KMS-11 (cell line): ENCODE results near the gene CACNA1E.
"Not testable (repeated sequence)": the region's sequence is repeated elsewhere in the genome, so short reads cannot be mapped to it uniquely, and the experiment has no call there.

Source experiments
- H2AFZ ChIP-seq: fragments of 200-600 bp; sonication (generic); 2 replicates; pipeline ENCODE4 v1.6.1; 2016; ENCODE audit warnings: antibody characterized with exemption, mixed run types, low read depth
- H3K27ac ChIP-seq: fragments of 200-600 bp; sonication (generic); 2 replicates; pipeline ENCODE4 v1.6.1; 2016; ENCODE audit warnings: mild to moderate bottlenecking, mixed run types
- H3K27me3 ChIP-seq: fragments of 200-600 bp; sonication (generic); 2 replicates; pipeline ENCODE4 v1.6.1; 2017; ENCODE audit warnings: mild to moderate bottlenecking, low read depth, mixed run types, moderate library complexity; ENCODE audit not compliant: insufficient read depth
- H3K36me3 ChIP-seq: fragments of 200-600 bp; sonication (generic); 2 replicates; pipeline ENCODE4 v1.6.1; 2017; ENCODE audit warnings: mild to moderate bottlenecking, mixed run types; ENCODE audit not compliant: insufficient read depth
- H3K4me1 ChIP-seq: fragments of 200-600 bp; sonication (generic); 2 replicates; pipeline ENCODE4 v1.6.1; 2016; ENCODE audit warnings: mild to moderate bottlenecking, low read depth, mixed run types; ENCODE audit not compliant: poor library complexity, severe bottlenecking
- H3K4me2 ChIP-seq: fragments of 200-600 bp; sonication (generic); 2 replicates; pipeline ENCODE4 v1.7.0; 2016; ENCODE audit warnings: mild to moderate bottlenecking, mixed run types
- H3K4me3 ChIP-seq: fragments of 200-600 bp; sonication (generic); IDR thresholded peaks from 2 replicates; pipeline ENCODE4 v1.6.1; 2017; ENCODE audit warnings: low read depth, low read length, mixed read lengths; ENCODE audit not compliant: insufficient read depth
- H3K79me2 ChIP-seq: fragments of 200-600 bp; sonication (generic); 2 replicates; pipeline ENCODE4 v1.6.1; 2016; ENCODE audit warnings: low read depth, mixed run types; ENCODE audit not compliant: insufficient read depth
- H3K9ac ChIP-seq: fragments of 200-600 bp; sonication (generic); 2 replicates; pipeline ENCODE4 v1.6.1; 2016; ENCODE audit warnings: mild to moderate bottlenecking, mixed run types
- H4K20me1 ChIP-seq: fragments of 200-600 bp; sonication (generic); 2 replicates; pipeline ENCODE4 v1.6.1; 2016; ENCODE audit warnings: mild to moderate bottlenecking, mixed run types; ENCODE audit not compliant: insufficient read depth
- CTCF ChIP-seq: fragments of 200-600 bp; sonication (generic); conservative IDR thresholded peaks from 2 replicates; pipeline ENCODE4 v1.6.1; 2017; ENCODE audit warnings: low read depth, mild to moderate bottlenecking, antibody characterized with exemption, low read length, moderate library complexity, mixed read lengths

CACNA1E gene

DNA sequence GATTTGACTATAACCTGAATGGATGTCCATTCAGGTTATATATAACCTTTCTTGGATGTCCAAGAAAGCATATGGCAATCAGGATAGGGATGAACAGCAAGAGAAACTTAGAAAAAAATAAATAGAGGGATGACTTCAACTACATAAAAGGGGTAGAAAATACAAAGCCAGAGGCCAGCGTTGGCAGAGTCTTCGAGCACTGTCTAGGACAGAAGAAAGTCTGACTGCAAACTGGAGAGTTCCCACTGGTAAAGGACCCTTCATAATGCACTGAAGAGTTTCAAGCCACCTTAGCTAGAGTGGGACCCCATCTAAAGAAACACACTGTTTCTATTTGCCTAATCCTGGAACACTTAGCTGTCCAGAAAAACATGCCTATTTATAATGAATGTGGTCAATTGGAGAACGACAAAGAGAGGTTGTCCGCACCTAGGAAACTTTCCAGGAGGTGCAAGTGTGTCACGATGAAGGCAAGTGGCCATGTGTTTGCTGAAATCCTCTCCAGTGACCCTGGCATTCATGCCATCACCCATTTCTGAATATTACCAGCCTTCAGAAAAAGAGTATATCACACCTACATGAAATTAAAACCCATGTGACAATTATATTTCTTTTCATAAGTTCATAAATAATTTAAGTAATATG is 362.8 kb downstream of the CACNA1E start:
- H4K20me1 ChIP-seq = no peaks in the 10 kb centered on the region
- no peaks in the 10 kb centered on the region for H3K36me3 ChIP-seq
- H3K79me2 ChIP-seq = no peaks in the 10 kb centered on the region
- no peaks in the 10 kb centered on the region for H3K4me1 ChIP-seq
- no peak overlapping the region for H3K9ac ChIP-seq
- no peak overlapping the region for H3K27ac ChIP-seq
- H3K4me2 ChIP-seq = no peak overlapping the region
- TF ChIP-seq CTCF = no peak
- no peak overlapping the region for H3K4me3 ChIP-seq
- no peak overlapping the region for H2AFZ ChIP-seq
- H3K27me3 ChIP-seq = no peaks in the 10 kb centered on the region

- Histone ChIP-seq H2AFZ (no peak overlapping the region), H4K20me1 (no peaks in the 10 kb centered on the region), H3K9ac (no peak overlapping the region), H3K27me3 (no peaks in the 10 kb centered on the region), H3K36me3 (no peaks in the 10 kb centered on the region), H3K4me1 (no peaks in the 10 kb centered on the region), H3K27ac (no peak overlapping the region), H3K4me2 (no peak overlapping the region), H3K79me2 (no peaks in the 10 kb centered on the region), H3K4me3 (no peak overlapping the region)
- no peak for TF ChIP-seq CTCF
Measured at GRCh38 chr1:181846681-181847080, 363.4 kb downstream of the CACNA1E start.

- H3K79me2 ChIP-seq = no peaks in the 10 kb centered on the region
- no peaks in the 10 kb centered on the region for H4K20me1 ChIP-seq
- H3K27me3 ChIP-seq = no peaks in the 10 kb centered on the region
- H3K4me2 ChIP-seq = no peak overlapping the region
- no peak overlapping the region for H3K9ac ChIP-seq
- no peak overlapping the region for H3K27ac ChIP-seq
- no peak overlapping the region for H2AFZ ChIP-seq
- no peaks in the 10 kb centered on the region for H3K4me1 ChIP-seq
- no peak for TF ChIP-seq CTCF
- no peak overlapping the region for H3K4me3 ChIP-seq
- no peaks in the 10 kb centered on the region for H3K36me3 ChIP-seq
Measured at GRCh38 chr1:181849071-181849470, 365.8 kb downstream of the CACNA1E start.

- H3K4me1 ChIP-seq, H4K20me1 ChIP-seq, H3K4me2 ChIP-seq, H3K27ac ChIP-seq, H3K4me3 ChIP-seq, H3K27me3 ChIP-seq, H2AFZ ChIP-seq, H3K36me3 ChIP-seq, H3K9ac ChIP-seq, H3K79me2 ChIP-seq: not testable (repeated sequence)
Measured at GRCh38 chr1:181854212-181854611, 370.9 kb downstream of the CACNA1E start.

DNA sequence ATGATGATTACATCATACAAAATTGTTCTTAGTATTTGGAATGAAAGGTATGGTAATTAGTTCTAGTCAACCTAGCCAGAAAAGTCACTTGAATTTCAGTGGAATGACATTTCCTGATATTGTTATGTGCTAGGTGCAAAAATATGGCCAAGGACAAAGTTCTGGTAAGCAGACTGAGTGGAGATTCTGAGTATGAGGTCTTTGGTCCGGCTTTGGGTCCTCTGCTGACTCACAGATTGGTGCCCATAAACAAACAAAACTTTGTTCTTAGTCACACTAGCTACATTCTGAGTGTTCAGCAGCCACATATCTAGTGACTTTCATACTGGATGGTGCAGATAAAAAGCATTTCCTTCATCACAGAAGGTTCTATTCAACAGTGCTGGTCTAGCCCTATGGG is 372.1 kb downstream of the CACNA1E start:
- TF ChIP-seq CTCF = no peak

More for the DNA sequence above, 372.1 kb downstream of the CACNA1E start:
- no peaks in the 10 kb centered on the region for H3K4me1 ChIP-seq
- H3K4me2 ChIP-seq = no peak overlapping the region
- no peak overlapping the region for H3K4me3 ChIP-seq
- H3K27ac ChIP-seq = no peak overlapping the region
- H3K36me3 ChIP-seq = no peaks in the 10 kb centered on the region
- no peaks in the 10 kb centered on the region for H3K79me2 ChIP-seq
- H2AFZ ChIP-seq = no peak overlapping the region
- no peak overlapping the region for H3K9ac ChIP-seq
- H3K27me3 ChIP-seq = no peaks in the 10 kb centered on the region
- H4K20me1 ChIP-seq = no peaks in the 10 kb centered on the region
